SU-DHL-6 (cell line): ENCODE measurements around the gene CDK14.

Experiments used
- H2AFZ ChIP-seq: fragments of 200-600 bp; sonication (generic); 2 replicates; pipeline ENCODE4 v1.6.1; 2014; ENCODE audit warnings: low read depth, mild to moderate bottlenecking, moderate library complexity, mixed read lengths, antibody characterized with exemption, low read length; ENCODE audit not compliant: severe bottlenecking
- H3F3A ChIP-seq: fragments of 200-600 bp; shearing (Covaris generic); 2 replicates; pipeline ENCODE4 v1.6.0; 2016; ENCODE audit warnings: antibody characterized with exemption, mild to moderate bottlenecking; ENCODE audit not compliant: insufficient read depth
- H3K27ac ChIP-seq: fragments of 200-600 bp; sonication (generic); 2 replicates; pipeline ENCODE4 v1.5.1; 2016; ENCODE audit warnings: low read depth, mild to moderate bottlenecking, low read length, moderate library complexity, mixed read lengths
- H3K27me3 ChIP-seq: fragments of 200-600 bp; sonication (generic), shearing (Covaris generic); 2 replicates; pipeline ENCODE4 v1.6.0; 2014; ENCODE audit warnings: mild to moderate bottlenecking, low read length
- H3K36me3 ChIP-seq: fragments of 200-600 bp; sonication (generic); 2 replicates; pipeline ENCODE4 v1.6.1; 2014; ENCODE audit warnings: mild to moderate bottlenecking, low read length, mixed read lengths
- H3K4me2 ChIP-seq: fragments of 300-600, 200-600 bp; shearing (Covaris generic), sonication (generic); 2 replicates; pipeline ENCODE4 v1.6.0; 2014; ENCODE audit warnings: low read length, low read depth, mild to moderate bottlenecking; ENCODE audit not compliant: poor library complexity, severe bottlenecking
- H3K4me3 ChIP-seq: fragments of 200-600 bp; sonication (generic); 2 replicates; pipeline ENCODE4 v1.5.1; 2014; ENCODE audit warnings: antibody characterized with exemption, low read length, mild to moderate bottlenecking, mixed read lengths; ENCODE audit not compliant: insufficient read depth, poor library complexity, severe bottlenecking
- H3K79me2 ChIP-seq: fragments of 200-600 bp; sonication (generic); 2 replicates; pipeline ENCODE4 v1.6.1; 2014; ENCODE audit warnings: mild to moderate bottlenecking, low read length, moderate library complexity; ENCODE audit not compliant: insufficient read depth
- H3K9ac ChIP-seq: fragments of 200-600 bp; sonication (generic); 2 replicates; pipeline ENCODE4 v1.7.0; 2014; ENCODE audit warnings: mild to moderate bottlenecking, low read length
- H3K9me2 ChIP-seq: fragments of 200-600 bp; sonication (generic); replicated peaks from 2 replicates; pipeline ENCODE4 v1.6.1; 2014; ENCODE audit warnings: low read length; ENCODE audit not compliant: insufficient read depth
- H3K9me3 ChIP-seq: fragments of 200-600 bp; sonication (generic); 2 replicates; pipeline ENCODE4 v1.6.1; 2014; ENCODE audit warnings: low read length, mixed read lengths; ENCODE audit not compliant: insufficient read depth
- H4K20me1 ChIP-seq: fragments of 200-600 bp; sonication (generic); 2 replicates; pipeline ENCODE4 v1.6.1; 2014; ENCODE audit warnings: low read depth, mild to moderate bottlenecking, antibody characterized with exemption, low read length, moderate library complexity, mixed read lengths
- EZH2phosphoT487 ChIP-seq: fragments of 200-600 bp; sonication (generic), shearing (Covaris generic); conservative IDR thresholded peaks from 2 replicates; pipeline ENCODE4 v1.6.1; 2018; ENCODE audit warnings: mild to moderate bottlenecking, antibody characterized with exemption, low read length, moderate library complexity, mixed read lengths
- TF ChIP-seq, protein P1 (sequence below): fragments of 200-600 bp; sonication (generic); IDR thresholded peaks from one replicate; pipeline ENCODE4 v1.5.1; 2017; ENCODE audit warnings: antibody characterized with exemption, mild to moderate bottlenecking, low read length, moderate library complexity; ENCODE audit not compliant: insufficient read depth, poor library complexity, severe bottlenecking

The CDK14 gene

GRCh38 chr7:90957883-90958282 is 361.8 kb downstream of the CDK14 start:
- no peaks in the 10 kb centered on the region for H3K79me2 ChIP-seq
- no peak overlapping the region for H3K9ac ChIP-seq
- TF ChIP-seq EZH2phosphoT487 = no peak
- TF ChIP-seq, protein P1, sequence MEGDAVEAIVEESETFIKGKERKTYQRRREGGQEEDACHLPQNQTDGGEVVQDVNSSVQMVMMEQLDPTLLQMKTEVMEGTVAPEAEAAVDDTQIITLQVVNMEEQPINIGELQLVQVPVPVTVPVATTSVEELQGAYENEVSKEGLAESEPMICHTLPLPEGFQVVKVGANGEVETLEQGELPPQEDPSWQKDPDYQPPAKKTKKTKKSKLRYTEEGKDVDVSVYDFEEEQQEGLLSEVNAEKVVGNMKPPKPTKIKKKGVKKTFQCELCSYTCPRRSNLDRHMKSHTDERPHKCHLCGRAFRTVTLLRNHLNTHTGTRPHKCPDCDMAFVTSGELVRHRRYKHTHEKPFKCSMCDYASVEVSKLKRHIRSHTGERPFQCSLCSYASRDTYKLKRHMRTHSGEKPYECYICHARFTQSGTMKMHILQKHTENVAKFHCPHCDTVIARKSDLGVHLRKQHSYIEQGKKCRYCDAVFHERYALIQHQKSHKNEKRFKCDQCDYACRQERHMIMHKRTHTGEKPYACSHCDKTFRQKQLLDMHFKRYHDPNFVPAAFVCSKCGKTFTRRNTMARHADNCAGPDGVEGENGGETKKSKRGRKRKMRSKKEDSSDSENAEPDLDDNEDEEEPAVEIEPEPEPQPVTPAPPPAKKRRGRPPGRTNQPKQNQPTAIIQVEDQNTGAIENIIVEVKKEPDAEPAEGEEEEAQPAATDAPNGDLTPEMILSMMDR = no peak

DNA sequence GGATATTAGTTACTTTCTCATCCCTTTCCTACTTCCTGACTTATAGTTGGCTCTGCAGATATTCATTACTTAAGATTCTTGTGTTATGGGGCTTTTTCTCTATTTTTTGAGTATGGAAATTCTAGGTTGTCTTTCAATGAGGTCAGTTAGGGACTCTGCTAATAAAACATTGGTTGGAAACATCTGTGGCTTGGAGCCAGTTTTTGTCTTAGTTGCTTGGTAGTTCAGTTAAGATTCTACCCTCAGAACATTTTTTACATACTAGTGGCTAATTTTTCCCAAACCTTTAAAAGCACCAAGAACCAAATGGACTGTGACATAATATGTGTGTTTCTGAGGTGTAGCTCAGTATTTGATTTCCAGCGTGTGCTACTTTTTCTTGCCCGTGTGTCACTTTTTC is 362.5 kb downstream of the CDK14 start:
- Histone ChIP-seq H3K27me3 (no peaks in the 10 kb centered on the region), H3K4me2 (no peak overlapping the region), H3F3A (0 out of 2 replicates have a peak, but pooled peaks cover 7% of the 10 kb centered on the region), H3K9me3 (no peaks in the 10 kb centered on the region), H3K9ac (no peak overlapping the region), H3K36me3 (peaks cover 44% of the 10 kb centered on the region), H2AFZ (no peak overlapping the region), H4K20me1 (0 out of 2 replicates have a peak, but pooled peaks cover 7% of the 10 kb centered on the region), H3K27ac (no peak overlapping the region), H3K79me2 (no peaks in the 10 kb centered on the region), H3K9me2 (no peaks in the 10 kb centered on the region), H3K4me3 (no peak overlapping the region)
- TF ChIP-seq EZH2phosphoT487 = no peak
- TF ChIP-seq, protein P1 = no peak

More at GRCh38 chr7:90957883-90958282, 361.8 kb downstream of the CDK14 start:
- Histone ChIP-seq H3K9me3 (no peaks in the 10 kb centered on the region), H4K20me1 (0 out of 2 replicates have a peak, but pooled peaks cover 7% of the 10 kb centered on the region), H3K27me3 (no peaks in the 10 kb centered on the region), H2AFZ (no peak overlapping the region), H3K4me2 (no peak overlapping the region), H3K9me2 (no peaks in the 10 kb centered on the region), H3F3A (0 out of 2 replicates have a peak, but pooled peaks cover 10% of the 10 kb centered on the region), H3K4me3 (no peak overlapping the region), H3K27ac (no peak overlapping the region), H3K36me3 (peaks cover 51% of the 10 kb centered on the region)

GRCh38 chr7:90961037-90961725 is 365.1 kb downstream of the CDK14 start:
- Histone ChIP-seq H2AFZ (no peak overlapping the region), H3K79me2 (no peaks in the 10 kb centered on the region), H3K36me3 (peaks cover 28% of the 10 kb centered on the region), H3K4me3 (no peak overlapping the region), H3K9me2 (no peaks in the 10 kb centered on the region), H3K9me3 (no peaks in the 10 kb centered on the region), H3K4me2 (no peak overlapping the region), H3K9ac (no peak overlapping the region), H3K27me3 (no peaks in the 10 kb centered on the region), H3F3A (no peaks in the 10 kb centered on the region), H4K20me1 (0 out of 2 replicates have a peak, but pooled peaks cover 7% of the 10 kb centered on the region), H3K27ac (no peak overlapping the region)
- TF ChIP-seq EZH2phosphoT487 = no peak
- TF ChIP-seq, protein P1 = no peak
